SKM-1 (cell line): Measurements from ENCODE around the gene SLC39A11.
"Not testable (repeated sequence)": the region's sequence is repeated elsewhere in the genome, so short reads cannot be mapped to it uniquely, and the experiment has no call there.

ENCODE experiments used
- DNase-seq: peaks from one replicate; lab custom pipeline; 2025; ENCODE audit not compliant: unreplicated experiment; lab: John Stamatoyannopoulos, UW

The SLC39A11 gene

DNA sequence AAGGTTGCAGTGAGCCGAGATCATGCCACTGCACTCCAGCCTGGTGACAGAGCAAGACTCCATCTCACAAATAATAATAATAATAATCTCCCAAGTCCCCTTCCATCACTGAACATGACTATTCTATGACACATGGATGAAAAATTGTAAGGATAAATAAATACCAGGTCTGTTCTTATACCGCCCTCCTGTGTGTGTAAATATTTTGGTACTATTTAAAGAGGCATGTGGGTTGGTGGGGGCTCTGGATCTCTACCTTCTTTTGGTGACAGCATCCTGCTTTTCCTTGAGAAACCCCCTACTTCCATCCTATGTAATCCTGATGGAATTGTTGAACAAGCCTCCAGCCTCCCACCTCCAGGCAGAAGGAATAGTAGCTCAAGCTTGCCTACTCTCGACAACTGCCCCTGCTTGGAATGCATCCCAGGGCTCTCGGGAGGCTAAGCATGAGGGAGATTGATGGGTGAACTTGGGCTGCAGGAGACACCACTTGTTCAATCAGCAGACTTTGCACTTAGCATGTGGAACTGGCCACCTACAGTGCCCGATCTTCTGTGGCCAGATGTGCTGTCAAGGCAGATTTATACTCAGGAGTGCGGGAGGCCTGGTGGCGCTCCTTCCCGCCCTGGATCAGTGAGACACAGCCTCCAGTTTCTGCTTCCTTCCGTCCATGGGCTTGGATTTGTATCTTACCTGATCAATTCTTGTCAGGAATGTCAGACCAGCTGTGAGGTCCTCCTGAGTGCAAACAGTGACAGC, 287.4 kb downstream of the SLC39A11 start:
- no peak for DNase-seq

DNA sequence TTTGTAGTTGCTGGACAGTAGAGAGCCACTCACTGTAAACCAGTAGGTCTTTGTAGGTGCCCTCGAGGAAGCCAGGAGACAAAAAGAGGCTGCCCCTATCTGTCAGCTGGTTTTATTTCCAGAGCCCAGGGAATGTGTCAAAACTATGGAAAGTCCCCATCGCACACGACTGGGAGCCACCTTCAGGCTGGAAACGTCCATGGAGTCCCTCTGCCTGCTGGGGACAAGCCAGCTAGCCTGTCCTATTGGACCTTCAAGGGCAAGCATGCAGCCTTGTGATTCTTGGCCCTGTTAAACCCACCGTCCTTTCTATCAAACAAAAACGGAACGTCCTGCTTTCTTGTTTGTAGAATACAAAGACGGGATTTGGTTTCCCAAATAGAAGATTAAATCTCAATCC, 289.8 kb downstream of the SLC39A11 start:
- no peak for DNase-seq

DNA sequence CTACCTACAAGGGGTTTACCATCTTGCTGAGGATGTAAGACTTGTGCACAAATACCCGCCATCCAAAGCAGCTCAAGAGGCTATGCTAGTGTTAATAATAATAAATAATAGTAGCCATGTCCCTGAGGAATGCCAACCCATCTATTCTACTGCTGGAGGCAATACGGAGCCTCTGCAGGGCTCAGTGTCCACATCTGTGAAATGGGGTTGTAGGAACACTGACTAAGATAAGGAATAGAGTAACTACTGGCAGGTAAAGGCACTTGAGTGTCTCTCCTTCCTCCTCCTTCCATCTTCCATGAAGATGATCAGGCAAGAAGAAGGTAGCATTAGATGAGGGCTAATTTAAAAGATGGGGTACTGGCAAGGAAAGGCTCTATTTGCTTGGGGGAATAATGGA, 295.3 kb downstream of the SLC39A11 start:
- no peak for DNase-seq

DNA sequence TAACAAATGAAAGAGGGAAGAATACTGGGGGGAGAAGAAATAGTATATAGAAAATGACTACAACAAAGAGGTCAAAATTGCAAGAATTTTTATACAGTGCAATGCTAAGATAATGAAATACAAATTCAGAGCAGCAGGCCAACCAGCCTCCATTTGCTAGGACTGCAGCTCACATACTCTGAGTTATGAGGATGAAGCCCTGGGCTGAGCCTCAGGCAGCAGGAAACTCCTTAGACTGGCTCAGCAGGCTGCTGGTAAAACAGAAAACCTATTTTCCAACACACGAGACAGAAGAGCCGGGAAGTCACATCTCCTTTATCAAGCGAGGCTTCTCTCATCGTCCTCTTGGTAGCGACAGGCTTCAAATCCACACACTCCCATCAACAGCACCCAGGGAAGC, 296.5 kb downstream of the SLC39A11 start:
- no peak for DNase-seq

DNA sequence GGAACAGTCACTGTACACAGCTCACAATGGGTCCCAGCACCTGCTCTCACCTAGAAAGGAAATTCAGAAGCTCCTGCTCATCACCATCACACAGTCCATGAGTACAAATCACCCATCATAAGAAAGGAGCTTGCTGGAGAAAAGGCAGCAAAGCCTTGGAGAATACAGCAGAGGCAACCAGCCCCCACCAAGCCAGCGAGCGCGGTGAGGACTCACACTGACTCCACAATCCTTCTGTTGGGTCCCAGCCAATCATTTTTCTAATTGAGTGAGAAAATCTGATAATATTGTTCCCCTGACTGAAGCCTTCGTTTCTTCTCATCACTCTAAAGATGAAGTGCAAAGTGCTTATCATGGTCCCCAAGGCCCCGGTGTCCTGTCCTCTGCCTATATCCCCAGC, 298.3 kb downstream of the SLC39A11 start:
- no peak for DNase-seq

DNA sequence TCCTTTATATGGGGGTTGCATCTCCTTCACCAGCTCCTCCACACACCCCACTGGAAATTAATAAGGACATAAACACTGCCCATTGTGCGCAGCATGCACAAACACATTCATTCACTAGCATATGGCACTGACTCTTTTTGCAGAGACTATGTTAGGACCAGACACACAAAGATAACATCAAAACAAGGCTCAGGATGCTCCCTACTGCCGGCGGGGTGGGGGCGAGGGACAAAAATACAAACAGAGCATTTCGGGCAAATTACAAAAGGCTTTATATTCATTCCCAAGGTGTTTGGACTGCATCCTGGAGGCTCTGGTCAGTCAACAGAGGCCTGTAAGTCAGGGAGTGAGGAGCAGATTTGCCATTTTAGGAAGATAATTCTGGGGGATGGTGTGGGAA, 299.7 kb downstream of the SLC39A11 start:
- DNase-seq = no peak

DNA sequence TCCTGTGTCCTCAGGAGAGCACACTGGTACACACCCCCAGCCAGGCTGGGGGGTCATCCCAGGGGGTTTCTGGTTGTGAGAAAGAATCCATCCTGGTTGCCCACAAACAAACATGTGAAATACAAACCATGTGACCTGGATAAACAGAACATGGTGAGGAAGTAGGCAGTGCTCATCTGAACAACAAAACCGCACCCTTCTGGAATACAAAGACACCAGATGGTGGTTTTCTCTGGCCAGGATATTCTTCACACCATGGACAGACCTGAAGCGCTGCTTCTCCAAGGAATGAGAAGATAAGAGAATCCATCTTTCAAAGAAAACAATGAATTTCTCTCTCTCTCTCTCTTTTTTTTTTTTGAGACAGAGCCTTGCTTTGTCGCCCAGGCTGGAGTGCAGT, 302.3 kb downstream of the SLC39A11 start:
- no peak for DNase-seq

DNA sequence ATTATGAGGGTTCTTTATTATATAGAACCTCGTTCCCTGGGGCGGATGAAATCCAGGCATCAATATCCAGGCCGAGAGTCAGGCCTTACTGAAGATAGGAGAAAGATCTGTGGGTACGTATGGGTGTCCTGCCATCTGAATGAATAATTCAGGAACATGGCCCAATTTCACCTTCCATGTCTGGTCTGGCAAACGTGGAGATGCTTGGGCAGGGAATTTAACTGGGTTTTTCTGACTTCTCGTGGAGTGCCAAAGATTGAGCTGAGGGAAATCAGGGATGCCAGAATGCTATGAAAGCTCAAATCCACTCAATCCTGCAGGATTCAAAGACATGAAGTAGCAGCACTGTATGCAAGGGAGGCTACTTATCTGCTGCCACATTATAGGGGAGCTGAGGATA, 302.8 kb downstream of the SLC39A11 start:
- DNase-seq = no peak

DNA sequence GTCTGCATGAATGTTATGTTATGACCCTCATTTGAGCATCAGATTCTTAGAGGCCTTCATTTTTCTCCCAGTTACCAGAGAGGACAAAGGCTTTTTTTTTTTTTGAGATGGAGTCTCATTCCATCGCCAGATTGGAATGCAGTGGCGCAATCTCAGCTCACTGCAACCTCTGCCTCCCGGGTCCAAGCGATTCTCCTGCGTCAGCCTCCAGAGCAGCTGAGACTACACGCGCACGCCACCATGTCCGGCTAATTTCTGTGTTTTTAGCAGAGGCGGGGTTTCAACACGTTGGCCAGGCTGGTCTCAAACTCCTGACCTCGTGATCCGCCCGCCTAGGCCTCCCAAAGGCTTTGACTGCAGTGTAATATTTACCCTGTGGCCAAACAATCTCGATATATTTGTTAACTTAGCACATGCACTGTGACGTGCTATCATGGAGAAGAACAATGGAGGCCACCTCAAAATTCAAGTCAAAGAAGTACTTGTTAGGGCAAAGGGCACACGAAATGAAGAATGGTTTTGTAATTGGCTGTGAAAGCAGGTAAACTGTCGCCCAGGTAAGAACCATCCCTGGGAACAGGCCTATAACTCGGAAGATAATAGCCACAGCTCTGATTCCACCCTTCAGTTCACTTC, 303.4 kb downstream of the SLC39A11 start:
- no peak for DNase-seq

DNA sequence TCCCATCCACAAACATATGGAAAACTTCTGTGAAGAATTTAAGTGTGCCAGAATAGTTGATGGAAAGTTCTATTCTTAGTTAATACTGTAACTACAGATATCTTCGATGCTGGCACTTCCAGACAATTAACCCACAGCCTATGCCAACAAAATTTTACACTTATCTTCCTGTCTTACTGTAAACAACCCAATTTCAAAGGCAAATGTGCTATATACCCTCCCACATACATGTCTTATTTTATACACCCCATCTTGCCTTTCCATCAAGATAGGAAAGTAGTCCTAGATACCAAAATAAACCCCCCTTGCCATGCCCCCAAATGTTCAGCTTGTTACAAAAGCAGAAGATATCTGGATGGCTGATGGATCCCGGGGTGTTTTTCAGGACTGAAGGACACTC, 306.3 kb downstream of the SLC39A11 start:
- no peak for DNase-seq

DNA sequence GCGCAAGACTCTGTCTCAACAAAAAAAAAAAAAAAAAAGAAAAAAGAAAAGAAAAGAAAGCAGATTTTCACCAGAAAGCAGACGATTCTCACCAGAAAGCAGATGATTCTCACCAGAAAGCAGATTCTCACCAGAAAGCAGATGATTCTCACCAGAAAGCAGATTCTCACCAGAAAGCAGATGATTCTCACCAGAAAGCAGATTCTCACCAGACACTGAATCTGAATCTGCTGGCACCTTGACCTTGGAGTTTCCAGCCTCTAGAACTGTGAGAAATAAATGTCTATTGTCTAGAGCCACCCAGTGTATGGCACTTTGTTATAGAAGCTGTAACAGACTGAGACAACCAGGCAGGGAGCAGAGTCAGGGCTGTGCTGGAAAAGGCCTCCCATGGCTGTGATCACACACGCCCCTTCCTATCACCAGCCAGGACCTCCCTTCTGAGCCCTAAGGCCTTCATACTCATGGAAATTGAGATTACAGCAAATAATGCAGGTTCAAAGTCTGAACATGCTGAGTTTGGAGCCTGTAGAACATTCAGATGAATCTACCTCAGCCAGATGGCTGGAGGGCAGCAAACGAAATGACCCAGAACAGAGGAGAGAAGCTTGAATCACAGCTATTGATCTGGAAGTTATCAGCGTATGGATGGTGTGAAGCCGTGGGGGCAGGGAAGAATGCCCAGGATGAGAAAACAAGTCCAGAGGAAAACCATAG, 309.3 kb downstream of the SLC39A11 start:
- DNase-seq = no peak

DNA sequence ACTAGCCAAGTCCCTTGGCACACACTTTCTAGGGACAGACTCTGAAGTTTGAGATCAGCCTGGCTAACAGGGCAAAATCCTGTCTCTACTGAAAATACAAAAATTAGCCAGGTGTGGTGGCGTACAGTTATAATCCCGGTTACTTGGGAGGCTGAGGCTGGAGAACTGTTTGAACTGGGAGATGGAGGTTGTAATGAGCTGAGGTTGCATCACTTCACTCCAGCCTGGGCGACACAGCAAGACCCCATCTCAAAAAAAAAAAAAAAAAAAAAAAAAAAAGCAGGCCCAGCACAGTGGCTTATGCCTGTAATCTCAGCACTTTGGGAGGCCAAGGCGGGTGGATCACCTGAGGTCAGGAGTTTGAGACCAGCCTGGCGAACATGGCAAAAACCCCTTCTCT, 310.1 kb downstream of the SLC39A11 start:
- not testable (repeated sequence) for DNase-seq

DNA sequence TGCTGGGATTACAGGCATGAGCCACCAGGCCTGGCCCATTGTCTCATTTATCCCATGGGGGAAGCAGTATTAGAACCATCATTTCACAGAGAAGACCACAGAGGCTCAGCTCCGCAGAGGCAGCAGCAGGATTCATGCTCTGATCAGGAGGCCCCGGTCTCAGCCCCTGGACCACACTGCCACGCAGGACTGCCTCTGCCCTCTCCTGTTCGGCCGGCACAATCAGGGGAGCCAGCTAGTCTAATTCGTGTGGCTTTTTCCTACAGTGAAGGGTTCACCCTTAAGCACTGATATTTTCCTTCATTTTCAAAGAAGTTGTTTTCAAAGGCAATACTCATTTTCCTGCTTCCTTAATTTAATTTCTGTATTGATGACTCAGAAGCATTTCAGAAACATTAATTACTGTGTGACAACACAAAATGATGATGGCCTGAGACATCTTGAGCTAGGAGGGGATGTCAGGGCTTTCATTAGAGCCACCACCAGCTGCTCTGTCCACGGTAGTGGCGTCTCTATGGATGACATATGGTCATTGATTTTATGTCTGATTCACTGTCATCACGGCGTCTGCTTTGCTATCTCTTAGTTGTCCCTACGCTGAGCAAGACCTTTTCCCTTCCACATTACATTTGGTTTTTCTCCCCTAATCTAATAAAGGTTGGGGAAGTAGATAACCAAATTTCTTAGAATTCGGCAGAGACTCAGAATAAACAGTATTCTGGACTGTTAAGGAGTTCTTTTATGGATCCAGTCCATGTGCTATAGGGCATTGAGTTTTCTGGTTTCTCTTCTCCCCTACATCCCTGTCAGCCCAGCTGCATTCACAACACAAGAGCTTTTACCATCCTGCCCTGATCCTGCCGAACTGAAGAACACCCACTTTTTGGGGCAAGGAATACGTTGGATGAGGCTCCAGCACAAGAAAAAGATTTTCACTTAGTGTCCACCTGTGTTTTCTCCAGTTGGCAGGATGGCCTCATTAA, 314.0 kb downstream of the SLC39A11 start:
- DNase-seq = no peak

DNA sequence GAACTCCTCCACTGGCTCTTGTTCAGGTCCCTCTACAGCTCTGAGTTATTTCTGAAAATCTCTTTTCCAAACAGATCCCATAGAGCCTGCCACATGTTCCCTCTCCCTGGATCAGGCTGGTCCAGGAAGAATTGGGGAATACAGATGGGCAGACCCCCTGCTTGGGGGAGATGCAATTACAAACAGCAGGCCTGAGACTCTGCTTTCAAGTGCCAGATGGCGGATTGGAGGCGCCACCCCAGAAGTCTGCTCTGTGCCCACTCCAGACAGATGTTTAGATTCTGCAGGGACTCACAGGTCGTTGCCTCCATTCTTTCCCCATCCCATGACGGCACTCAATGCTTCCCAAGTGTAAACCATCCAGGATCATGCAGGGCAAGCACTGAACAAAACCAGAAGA, 316.6 kb downstream of the SLC39A11 start:
- no peak for DNase-seq

DNA sequence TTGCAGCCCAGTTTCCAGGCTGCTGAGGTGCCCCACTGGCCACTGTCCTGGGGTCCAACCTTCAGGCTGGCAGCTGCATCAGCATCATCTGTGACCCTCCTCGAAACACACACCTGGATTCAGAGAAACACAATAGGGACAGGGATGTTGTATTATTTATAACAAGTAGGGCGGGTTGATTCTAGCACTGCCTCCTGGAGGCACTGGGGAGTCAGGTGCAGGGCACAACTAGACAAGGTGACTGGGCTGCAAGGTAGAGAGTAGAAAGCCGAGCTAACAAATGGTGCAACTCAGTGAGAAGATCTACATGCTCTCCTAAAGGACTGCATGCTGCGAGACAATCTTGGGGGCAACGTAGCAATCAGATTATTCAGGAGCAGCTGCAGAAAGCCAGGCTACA, 317.3 kb downstream of the SLC39A11 start:
- DNase-seq = no peak

DNA sequence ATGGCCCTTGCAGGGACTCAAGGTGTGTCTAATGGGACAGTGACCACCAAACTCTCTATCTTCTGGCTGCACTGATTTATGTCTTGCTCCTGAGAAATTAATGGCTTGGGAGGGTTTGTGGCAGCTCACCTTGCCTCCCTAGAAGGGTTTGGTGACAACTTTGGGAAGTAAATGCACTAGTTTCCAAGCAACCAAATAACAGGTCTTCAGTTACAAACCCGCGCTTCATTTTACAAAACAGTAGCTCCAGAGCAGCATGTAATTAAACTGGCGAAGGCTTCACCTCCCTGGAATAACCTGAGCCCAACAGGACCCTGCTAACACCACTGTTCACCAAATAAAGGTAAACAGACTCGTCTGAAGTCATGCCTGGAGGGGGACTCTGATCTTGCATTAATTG, 318.3 kb downstream of the SLC39A11 start:
- no peak for DNase-seq

DNA sequence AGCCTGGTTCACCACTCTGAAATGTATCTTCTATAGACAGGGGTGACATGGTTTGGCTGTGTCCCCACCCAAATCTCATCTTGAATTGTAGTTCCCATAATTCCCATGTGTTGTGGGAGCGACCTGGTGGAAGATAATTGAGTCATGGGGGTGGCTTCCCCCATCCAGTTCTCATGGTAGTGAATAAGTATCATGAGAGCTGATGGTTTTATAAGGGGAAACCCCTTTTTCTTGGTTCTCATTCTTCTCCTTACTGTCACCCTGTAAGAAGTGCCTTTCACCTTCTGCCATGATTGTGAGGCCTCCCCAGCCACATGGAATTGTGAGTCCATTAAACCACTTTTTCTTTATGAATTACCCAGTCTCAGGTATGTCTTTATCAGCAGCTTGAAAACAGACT, 319.3 kb downstream of the SLC39A11 start:
- DNase-seq = not testable (repeated sequence)

DNA sequence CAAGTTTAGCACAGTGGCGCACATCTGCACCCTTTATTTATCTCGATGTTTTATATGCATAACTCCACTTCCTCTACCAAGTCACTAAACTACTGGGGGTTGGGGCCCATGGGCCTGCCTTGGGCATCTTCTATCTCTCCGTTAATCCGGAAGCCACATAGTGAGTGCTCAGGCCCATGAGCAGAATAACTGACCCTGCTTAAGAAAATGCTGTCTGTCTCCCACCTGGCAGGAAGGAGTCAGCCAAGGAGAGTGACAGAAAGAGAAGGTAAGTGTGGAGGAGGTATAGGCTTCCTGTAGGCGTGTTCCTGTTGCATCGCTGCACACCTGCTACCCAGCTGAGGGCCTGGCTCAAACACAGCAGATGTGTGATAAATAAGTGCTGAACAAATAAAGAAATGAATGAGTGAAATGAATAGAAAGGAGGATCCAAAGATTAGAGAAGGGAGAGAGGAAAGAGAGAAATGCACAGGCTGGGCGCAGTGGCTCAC, 320.1 kb downstream of the SLC39A11 start:
- no peak for DNase-seq

DNA sequence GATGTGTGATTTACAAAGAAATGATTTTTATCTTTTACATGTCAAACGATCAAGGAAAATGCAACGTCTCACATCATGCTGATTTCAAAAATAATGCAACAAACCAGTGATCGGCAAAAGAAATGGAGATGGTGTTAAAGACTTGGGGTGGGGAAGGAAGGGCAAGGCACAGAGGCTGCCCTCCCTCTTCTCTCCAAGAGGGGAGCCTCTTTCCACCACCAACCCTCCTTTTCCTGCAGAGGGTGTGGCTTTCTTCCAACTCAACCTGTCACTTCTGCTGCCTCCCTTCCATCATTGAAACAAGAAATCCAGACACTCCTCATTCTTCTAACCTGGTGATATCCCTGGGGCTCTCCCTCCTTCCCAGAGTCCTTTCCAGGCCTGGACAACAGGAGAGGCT, 320.8 kb downstream of the SLC39A11 start:
- DNase-seq = no peak

DNA sequence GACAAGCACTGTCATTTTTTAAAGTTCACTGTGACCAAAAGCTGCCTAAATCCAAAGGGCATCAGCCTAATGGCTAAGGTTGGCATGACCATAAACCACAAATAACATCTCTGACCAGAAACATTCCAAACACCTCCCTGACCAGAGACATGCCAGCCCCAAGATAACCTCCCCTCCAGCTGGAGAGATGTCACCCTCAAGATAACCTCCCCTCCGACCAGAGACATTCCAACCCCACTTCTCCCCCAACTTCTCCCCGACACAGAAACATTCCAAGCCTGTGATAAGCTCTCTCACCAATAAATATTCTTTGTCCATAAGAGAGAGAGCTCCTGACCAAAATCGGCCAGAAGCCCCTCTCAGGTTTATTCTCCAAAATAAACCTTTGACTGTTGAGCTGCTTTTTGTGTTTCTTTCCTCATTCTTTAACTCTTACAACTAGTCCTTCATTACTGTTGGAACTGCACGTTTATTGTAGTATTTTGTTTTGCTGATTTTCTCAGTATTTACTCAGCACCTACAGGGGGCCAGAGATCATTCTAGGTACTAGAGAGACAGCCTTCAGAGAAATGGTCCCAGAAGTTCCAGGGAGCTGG, 325.6 kb downstream of the SLC39A11 start:
- DNase-seq = no peak
